ENCODE data around the gene SLC9A9.
"Not testable (repeated sequence)": the region's sequence is repeated elsewhere in the genome, so short reads cannot be mapped to it uniquely, and the experiment has no call there.

The SLC9A9 gene

DNA sequence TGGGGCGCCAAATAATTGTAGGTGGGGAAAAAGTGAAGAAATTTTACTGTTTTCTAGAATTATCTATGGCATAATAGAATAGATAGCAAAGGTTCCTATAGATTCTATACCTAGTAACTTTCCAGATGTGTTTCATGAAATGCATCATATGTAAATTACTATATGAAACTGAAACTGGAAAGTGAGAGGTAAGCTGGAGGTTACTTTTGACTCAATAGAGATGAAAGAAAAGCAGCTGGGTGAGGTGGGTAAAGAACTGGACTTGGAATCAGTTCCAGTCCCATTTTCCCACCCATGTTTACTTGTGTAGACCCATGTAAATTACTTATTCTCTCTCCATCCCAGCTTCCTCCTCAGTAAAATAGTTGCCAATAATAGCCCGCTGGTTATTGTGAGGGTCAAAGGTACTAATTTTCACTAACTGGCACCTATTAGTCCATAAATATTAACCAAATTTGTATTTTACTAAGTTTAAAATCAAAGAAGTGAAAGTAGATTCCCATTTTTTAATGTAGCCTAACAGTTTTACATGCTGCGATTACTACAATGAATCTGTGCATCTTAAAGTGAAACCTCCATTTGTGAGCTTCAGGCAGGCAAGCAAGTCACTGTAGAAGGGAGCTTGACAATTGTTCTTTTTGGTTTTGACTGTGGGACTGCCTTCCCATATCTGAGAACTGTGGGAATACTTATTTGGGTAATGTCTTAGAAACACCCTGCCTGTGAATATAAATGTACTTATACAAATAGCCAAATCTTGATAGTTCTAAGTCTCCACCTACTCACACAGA lies 312.1 kb downstream of the SLC9A9 start:
- DNase-seq = no peak

- DNase-seq = no peak
Measured at GRCh38 chr3:143533391-143533790, 314.9 kb downstream of the SLC9A9 start.

DNA sequence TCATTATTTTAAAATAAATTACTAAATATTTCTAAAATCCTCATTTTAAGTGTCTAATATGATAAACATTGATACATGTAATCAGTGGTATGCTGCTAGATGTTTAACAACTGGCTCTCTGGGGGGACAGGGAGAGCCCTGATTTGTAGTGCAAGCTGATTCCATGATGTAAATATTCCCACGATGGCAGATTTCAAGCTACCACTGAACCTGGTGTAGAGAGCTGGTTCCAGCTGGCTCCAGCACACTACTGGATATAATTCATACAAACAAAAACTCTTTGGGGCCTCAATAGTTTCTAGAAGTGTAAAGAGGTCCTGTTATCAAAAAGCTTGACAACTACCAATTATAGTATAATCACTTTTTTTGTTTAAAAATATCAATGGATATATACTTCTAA lies 316.2 kb downstream of the SLC9A9 start:
- no peak for DNase-seq

GRCh38 chr3:143531101-143531500 lies 317.2 kb downstream of the SLC9A9 start:
- no peak for DNase-seq

- no peak for DNase-seq
Measured at GRCh38 chr3:143529798-143530197, 318.5 kb downstream of the SLC9A9 start.

GRCh38 chr3:143529018-143529478 lies 319.2 kb downstream of the SLC9A9 start:
- DNase-seq = no peak

DNA sequence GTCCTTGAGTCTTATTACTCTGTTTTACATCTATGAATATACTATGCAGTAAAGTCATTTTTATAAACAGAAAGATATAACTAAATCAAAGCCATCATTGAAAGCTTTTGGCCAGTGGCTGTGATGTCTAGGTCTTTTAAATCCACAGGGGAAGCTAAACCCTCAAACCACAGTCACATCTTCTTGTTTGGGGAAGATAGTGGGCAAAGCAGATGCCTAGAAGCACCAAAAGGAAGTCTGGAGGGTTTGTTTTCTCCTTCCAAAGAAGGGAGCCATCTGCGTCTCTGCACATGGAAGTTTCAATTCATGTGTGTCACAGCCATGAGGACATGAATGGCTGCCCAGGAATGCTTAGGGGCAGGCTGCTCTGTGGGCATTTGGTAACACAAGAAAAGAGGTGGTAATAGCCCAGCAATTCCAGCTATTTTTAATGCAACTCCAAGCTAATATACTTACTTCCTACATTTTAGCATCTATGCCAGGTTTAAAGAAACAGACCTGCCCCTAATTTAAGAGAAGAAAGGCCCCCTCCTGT lies 322.2 kb downstream of the SLC9A9 start:
- DNase-seq = no peak

GRCh38 chr3:143525408-143525807 lies 322.9 kb downstream of the SLC9A9 start:
- no peak for DNase-seq

- DNase-seq = no peak
Measured at GRCh38 chr3:143521803-143522202, 326.5 kb downstream of the SLC9A9 start.

GRCh38 chr3:143517131-143517530 lies 331.1 kb downstream of the SLC9A9 start:
- not testable (repeated sequence) for DNase-seq

GRCh38 chr3:143514874-143515273 lies 333.4 kb downstream of the SLC9A9 start:
- DNase-seq = no peak

DNA sequence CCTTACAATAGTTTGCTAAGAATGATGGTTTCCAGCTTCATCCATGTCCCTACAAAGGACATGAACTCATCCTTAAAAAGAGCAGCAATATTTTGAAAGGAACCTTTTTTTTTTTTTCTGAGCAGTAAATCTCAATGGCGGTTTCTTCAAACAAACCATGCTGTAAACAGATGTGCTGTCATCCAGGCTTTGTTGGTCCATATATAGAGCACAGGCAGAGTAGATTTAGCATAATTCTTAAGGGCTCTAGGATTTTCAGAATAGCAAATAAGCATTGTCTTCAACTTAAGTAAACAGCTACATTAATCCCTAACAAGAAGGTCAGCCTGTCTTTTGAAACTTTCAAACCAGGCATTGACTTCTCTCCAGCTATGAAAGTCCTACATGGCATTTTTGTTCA lies 334.2 kb downstream of the SLC9A9 start:
- DNase-seq = no peak

GRCh38 chr3:143511174-143511879 lies 336.9 kb downstream of the SLC9A9 start:
- no peak for DNase-seq

DNA sequence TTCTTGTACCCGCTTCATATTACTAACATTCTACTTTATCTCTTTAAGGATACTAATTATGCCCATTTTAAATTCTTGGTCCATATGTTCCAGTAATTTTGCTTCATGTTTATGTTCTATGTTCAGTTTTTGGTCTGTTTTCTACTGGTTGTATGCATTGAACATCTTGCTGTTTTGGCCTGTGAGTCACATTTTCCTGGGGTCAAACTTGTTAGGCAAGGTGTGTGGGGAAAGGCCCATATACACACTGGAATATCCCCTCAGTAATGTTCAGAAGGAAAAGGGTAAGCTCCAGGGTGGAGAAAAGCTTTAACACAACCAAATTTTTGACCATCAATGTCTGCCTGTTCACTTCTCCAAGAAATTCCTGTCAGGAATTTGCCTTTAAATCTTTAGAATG lies 337.7 kb downstream of the SLC9A9 start:
- DNase-seq = no peak

- no peak for DNase-seq
Measured at GRCh38 chr3:143507735-143508580, 340.3 kb downstream of the SLC9A9 start.

DNA sequence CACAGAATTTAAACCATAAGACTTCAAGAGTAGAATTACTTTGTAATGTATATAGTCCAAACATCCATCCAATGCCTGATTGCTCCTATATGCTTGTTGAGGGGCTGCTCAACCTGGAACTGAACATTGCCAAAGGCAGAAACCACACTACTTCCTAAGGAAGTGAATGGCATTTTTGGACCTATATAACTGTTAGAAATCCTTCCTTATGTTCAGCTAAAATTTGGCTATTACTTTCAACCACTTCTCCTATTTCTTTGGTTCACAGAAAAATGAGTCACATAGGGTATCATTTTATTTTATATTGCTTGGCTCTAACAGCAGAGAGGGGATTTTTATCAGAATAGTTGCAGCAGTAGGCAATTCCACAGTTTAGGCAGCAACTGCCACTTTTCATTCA lies 342.1 kb downstream of the SLC9A9 start:
- DNase-seq = no peak

GRCh38 chr3:143503325-143503885 lies 344.9 kb downstream of the SLC9A9 start:
- no peak for DNase-seq

DNA sequence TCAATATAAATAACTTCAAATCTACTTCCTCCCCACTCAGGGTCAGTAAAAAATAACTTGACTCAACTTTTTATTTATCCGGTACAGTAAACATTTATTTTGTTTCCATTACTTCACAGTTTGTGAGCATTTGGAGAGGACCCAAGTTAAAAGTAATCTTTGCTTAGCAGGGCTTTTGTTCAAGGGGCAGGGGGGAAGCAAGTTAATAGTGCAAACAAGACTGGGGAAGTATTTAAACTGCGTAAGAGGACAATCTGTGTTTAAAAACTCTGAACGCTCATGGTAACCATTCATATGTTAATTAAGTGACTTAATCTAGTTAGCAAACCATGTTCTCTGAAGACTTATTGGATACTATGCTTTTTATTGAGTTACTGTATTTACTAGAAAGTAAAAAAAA lies 346.2 kb downstream of the SLC9A9 start:
- DNase-seq = no peak

GRCh38 chr3:143497382-143497781 lies 350.9 kb downstream of the SLC9A9 start:
- DNase-seq = no peak

DNA sequence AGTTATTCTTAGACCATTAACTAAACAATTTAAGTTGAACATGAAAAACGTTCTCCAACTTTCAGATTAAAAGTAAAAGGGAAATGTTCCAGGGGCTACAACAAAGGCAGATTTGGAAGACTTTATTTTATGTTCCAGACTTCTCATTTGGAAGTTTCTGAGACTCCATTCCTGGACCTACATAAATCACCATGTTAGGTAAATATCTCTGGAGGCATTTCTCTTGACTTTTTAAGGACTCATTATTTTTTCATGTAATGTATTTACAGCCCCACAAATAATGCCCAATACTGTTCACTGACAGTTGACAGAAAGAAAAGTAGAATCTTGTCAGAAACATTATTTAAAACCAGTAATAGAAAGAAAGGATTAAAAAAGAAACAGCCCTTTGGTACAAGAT lies 352.1 kb downstream of the SLC9A9 start:
- DNase-seq = no peak

GRCh38 chr3:143495527-143495926 lies 352.7 kb downstream of the SLC9A9 start:
- no peak for DNase-seq

- DNase-seq = no peak
Measured at GRCh38 chr3:143486611-143487010, 361.7 kb downstream of the SLC9A9 start.

All from activated effector memory CD4-positive, alpha-beta T cell treated with Interleukin-2 at 50 U/mL for 16 hours (primary cell).